GM19452 (cell line): ENCODE measurements around the gene BANF2.
"Not testable (repeated sequence)": the region's sequence is repeated elsewhere in the genome, so short reads cannot be mapped to it uniquely, and the experiment has no call there.

Experiments
- ATAC-seq: cut with Tn5 transposase; IDR thresholded peaks from one replicate; pipeline ENCODE4 v1.9.1; 2021; ENCODE audit not compliant: unreplicated experiment

Gene BANF2

GRCh38 chr20:17761604-17762003 lies 61.8 kb downstream of the BANF2 start:
- no peak for ATAC-seq

- ATAC-seq: no peak
These were observed 62.6 kb downstream of the BANF2 start for GRCh38 chr20:17762243-17762872.

- ATAC-seq: no peak
These were observed 63.2 kb downstream of the BANF2 start for GRCh38 chr20:17762873-17763557.

- ATAC-seq: no peak
These were observed 65.3 kb downstream of the BANF2 start for GRCh38 chr20:17765017-17765416.

- ATAC-seq: no peak
These were observed 65.8 kb downstream of the BANF2 start for GRCh38 chr20:17765584-17765983.

- no peak for ATAC-seq
These were observed 66.5 kb downstream of the BANF2 start for GRCh38 chr20:17766226-17766625.

- no peak for ATAC-seq
These were observed 67.9 kb downstream of the BANF2 start for GRCh38 chr20:17767624-17768023.

- ATAC-seq: no peak
These were observed 68.5 kb downstream of the BANF2 start for GRCh38 chr20:17768271-17768670.

- ATAC-seq: not testable (repeated sequence)
These were observed 70.0 kb downstream of the BANF2 start for GRCh38 chr20:17769716-17770115.

- ATAC-seq: no peak
These were observed 71.6 kb downstream of the BANF2 start for GRCh38 chr20:17771206-17772004.

- ATAC-seq: no peak
These were observed 72.2 kb downstream of the BANF2 start for GRCh38 chr20:17772005-17772343.

- no peak for ATAC-seq
These were observed 73.9 kb downstream of the BANF2 start for GRCh38 chr20:17773619-17774018.

- ATAC-seq: no peak
These were observed 75.8 kb downstream of the BANF2 start for GRCh38 chr20:17775600-17775999.

- ATAC-seq: no peak
These were observed 76.8 kb downstream of the BANF2 start for GRCh38 chr20:17776551-17776950.

- ATAC-seq: not testable (repeated sequence)
These were observed 79.2 kb downstream of the BANF2 start for GRCh38 chr20:17779011-17779410.

GRCh38 chr20:17782768-17783167 lies 83.0 kb downstream of the BANF2 start:
- ATAC-seq: no peak

GRCh38 chr20:17783671-17784070 lies 83.9 kb downstream of the BANF2 start:
- no peak for ATAC-seq

- no peak for ATAC-seq
These were observed 85.2 kb downstream of the BANF2 start for GRCh38 chr20:17785007-17785406.
